Measurements from ENCODE around the gene C9orf57.

Gene C9orf57

DNA sequence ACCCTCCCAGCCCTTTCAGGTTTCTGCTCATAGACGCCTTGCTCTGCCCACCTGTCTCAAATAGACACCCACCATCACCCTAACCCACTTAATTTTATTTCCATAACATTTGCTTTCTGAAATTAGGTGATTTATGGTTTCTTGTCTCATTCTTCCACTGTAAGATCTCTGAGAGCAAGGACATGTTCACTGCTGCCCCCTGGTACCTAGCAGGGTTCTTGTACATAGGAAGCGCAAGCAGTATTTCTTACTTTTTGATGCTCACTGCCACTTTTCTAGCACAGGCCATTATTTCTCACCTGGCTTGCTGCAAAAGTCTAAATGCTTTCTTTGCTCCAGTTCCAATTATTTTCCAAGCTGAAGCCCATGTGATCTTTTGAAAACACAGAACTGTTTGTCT is 16.8 kb downstream of the C9orf57 start:
- no peak overlapping the region for H3K27ac ChIP-seq (replicated peaks)
- DNase-seq (ENCODE audit: low read depth in 1 of 2, low spot score in 1 of 2): no peak
- TF ChIP-seq, protein P1, sequence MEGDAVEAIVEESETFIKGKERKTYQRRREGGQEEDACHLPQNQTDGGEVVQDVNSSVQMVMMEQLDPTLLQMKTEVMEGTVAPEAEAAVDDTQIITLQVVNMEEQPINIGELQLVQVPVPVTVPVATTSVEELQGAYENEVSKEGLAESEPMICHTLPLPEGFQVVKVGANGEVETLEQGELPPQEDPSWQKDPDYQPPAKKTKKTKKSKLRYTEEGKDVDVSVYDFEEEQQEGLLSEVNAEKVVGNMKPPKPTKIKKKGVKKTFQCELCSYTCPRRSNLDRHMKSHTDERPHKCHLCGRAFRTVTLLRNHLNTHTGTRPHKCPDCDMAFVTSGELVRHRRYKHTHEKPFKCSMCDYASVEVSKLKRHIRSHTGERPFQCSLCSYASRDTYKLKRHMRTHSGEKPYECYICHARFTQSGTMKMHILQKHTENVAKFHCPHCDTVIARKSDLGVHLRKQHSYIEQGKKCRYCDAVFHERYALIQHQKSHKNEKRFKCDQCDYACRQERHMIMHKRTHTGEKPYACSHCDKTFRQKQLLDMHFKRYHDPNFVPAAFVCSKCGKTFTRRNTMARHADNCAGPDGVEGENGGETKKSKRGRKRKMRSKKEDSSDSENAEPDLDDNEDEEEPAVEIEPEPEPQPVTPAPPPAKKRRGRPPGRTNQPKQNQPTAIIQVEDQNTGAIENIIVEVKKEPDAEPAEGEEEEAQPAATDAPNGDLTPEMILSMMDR (IDR thresholded peaks at IDR 0.05; ENCODE audit: insufficient read depth, low read length): no peak
- TF ChIP-seq, protein P2, sequence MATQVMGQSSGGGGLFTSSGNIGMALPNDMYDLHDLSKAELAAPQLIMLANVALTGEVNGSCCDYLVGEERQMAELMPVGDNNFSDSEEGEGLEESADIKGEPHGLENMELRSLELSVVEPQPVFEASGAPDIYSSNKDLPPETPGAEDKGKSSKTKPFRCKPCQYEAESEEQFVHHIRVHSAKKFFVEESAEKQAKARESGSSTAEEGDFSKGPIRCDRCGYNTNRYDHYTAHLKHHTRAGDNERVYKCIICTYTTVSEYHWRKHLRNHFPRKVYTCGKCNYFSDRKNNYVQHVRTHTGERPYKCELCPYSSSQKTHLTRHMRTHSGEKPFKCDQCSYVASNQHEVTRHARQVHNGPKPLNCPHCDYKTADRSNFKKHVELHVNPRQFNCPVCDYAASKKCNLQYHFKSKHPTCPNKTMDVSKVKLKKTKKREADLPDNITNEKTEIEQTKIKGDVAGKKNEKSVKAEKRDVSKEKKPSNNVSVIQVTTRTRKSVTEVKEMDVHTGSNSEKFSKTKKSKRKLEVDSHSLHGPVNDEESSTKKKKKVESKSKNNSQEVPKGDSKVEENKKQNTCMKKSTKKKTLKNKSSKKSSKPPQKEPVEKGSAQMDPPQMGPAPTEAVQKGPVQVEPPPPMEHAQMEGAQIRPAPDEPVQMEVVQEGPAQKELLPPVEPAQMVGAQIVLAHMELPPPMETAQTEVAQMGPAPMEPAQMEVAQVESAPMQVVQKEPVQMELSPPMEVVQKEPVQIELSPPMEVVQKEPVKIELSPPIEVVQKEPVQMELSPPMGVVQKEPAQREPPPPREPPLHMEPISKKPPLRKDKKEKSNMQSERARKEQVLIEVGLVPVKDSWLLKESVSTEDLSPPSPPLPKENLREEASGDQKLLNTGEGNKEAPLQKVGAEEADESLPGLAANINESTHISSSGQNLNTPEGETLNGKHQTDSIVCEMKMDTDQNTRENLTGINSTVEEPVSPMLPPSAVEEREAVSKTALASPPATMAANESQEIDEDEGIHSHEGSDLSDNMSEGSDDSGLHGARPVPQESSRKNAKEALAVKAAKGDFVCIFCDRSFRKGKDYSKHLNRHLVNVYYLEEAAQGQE (IDR thresholded peaks at IDR 0.05; ENCODE audit: insufficient replicate concordance, low read depth): no peak
- TF ChIP-seq GABPA (IDR thresholded peaks at IDR 0.05; ENCODE audit: low read depth): no peak
- no peak for TF ChIP-seq SPI1 (IDR thresholded peaks at IDR 0.05; ENCODE audit: borderline replicate concordance, low read depth)
- no peak for TF ChIP-seq POLR2AphosphoS5 (IDR thresholded peaks at IDR 0.05; ENCODE audit: low read depth)
- H3K27me3 ChIP-seq (ENCODE audit: insufficient read depth, poor library complexity, severe bottlenecking): no peaks in the 10 kb centered on the region
- no peak overlapping the region for H3K4me3 ChIP-seq (replicated peaks; ENCODE audit: insufficient read depth, low read length)

DNA sequence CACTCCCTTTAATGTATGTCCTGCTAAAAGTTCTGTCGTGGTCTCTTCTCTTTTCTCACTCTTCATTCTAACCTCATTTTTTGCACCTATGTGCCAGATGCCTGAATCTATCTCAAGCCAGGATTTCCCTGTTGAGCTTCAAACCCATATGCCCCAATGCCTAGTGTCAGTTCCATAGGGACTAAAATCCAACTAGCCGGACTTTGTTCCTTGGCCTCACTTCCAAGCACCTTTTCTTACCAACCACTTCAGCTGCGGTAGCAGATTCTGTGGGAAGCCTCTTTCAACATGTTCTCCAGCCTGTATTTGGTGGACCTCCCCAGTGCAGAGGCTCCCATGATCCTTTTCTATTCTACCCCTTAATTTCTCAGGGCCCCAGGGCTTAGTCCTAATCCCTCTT is 17.5 kb downstream of the C9orf57 start:
- no peak for TF ChIP-seq GABPA (IDR thresholded peaks at IDR 0.05; ENCODE audit: low read depth)
- TF ChIP-seq, protein P1 (IDR thresholded peaks at IDR 0.05; ENCODE audit: insufficient read depth, low read length): no peak
- no peak for TF ChIP-seq POLR2AphosphoS5 (IDR thresholded peaks at IDR 0.05; ENCODE audit: low read depth)
- TF ChIP-seq, protein P2 (IDR thresholded peaks at IDR 0.05; ENCODE audit: insufficient replicate concordance, low read depth): no peak
- no peak for TF ChIP-seq SPI1 (IDR thresholded peaks at IDR 0.05; ENCODE audit: borderline replicate concordance, low read depth)
- H3K27ac ChIP-seq (replicated peaks): no peak overlapping the region

DNA sequence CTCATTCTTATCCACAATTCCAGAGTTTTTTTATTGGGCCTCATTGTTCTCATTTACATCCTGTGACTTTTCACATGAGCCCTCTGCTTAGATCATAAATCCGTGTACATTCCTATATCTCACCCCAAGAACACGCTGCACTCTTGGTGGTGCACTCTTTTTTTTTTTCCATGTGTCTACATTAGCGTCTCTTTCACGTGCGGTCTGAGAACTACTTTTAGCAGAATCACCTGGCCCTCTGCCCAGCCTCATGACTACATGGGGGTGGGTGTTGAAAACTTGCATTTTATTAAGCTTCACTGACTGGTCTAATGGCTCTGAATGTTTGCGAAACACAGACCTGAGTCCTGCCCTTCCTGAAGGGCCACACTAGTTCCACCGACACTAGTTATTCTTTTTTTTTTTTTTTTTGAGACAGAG is 18.6 kb downstream of the C9orf57 start:
- TF ChIP-seq SPI1 (IDR thresholded peaks at IDR 0.05; ENCODE audit: borderline replicate concordance, low read depth) (no peak), POLR2AphosphoS5 (IDR thresholded peaks at IDR 0.05; ENCODE audit: low read depth) (no peak), GABPA (IDR thresholded peaks at IDR 0.05; ENCODE audit: low read depth) (no peak)
- TF ChIP-seq, protein P2 (IDR thresholded peaks at IDR 0.05; ENCODE audit: insufficient replicate concordance, low read depth): no peak
- TF ChIP-seq, protein P1 (IDR thresholded peaks at IDR 0.05; ENCODE audit: insufficient read depth, low read length): no peak
- Histone ChIP-seq H3K27me3 (ENCODE audit: insufficient read depth, poor library complexity, severe bottlenecking) (no peaks in the 10 kb centered on the region), H3K27ac (replicated peaks) (no peak overlapping the region), H3K4me3 (replicated peaks; ENCODE audit: insufficient read depth, low read length) (no peak overlapping the region)
- peak; percentile 4 to 68 for DNase-seq (ENCODE audit: low read depth in 1 of 2, low spot score in 1 of 2)

More for the DNA sequence above, 17.5 kb downstream of the C9orf57 start:
- no peak overlapping the region for H3K4me3 ChIP-seq (replicated peaks; ENCODE audit: insufficient read depth, low read length)
- no peaks in the 10 kb centered on the region for H3K27me3 ChIP-seq (ENCODE audit: insufficient read depth, poor library complexity, severe bottlenecking)
- DNase-seq (ENCODE audit: low read depth in 1 of 2, low spot score in 1 of 2): no peak

All from HL-60 (cell line).